ENCODE results near the gene TRAFD1.

Gene TRAFD1

GRCh38 chr12:112161711-112162110, 36.4 kb downstream of the TRAFD1 start:
- no peak for DNase-seq

DNA sequence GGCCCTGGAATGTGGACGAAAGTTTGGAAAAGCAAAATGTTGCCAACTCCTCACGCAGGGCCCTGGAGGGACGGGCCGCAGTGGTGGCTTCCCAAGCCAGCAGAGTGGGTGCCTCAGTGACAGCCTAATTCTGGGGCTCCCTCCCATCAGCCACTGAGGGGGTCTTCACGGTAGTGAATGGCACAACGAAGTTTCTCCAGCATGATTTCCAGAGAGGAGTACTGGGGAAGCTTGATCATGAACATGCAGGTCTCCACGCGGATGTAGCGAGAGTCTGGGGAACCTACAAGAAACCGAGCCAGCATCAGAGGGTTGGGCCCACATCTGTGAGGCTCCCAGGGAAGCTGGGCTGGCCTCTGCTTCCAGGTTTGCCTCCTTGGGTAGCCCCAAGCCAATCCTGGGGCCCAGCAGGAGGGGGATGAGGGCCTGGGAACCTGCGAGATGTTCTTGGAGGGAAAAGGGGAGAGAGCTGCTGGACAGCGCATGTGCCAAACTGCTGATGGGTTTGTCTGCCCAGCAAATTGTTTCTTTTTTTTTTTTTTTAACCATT, 37.0 kb downstream of the TRAFD1 start:
- no peak for DNase-seq

DNA sequence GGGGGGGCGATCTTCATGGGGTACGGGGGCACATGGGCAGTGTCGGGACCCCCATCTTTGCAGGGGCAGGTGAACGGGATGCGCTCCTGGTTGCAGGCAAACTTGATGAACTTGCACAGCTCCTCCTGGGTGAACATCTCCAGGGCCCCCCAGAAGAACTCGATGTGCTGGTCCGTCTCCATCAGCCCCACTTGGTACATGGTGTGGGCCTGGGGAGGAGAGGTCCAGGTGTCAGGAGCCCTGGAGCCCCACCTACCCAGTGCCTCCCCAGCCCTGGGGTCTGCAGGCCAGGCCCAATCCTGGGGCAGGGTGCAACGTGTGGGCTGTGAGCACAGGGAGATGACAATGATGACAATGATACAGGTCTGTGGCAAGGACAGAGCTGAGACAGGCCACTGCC, 37.7 kb downstream of the TRAFD1 start:
- no peak for DNase-seq

GRCh38 chr12:112163471-112163991, 38.2 kb downstream of the TRAFD1 start:
- DNase-seq: no peak

DNA sequence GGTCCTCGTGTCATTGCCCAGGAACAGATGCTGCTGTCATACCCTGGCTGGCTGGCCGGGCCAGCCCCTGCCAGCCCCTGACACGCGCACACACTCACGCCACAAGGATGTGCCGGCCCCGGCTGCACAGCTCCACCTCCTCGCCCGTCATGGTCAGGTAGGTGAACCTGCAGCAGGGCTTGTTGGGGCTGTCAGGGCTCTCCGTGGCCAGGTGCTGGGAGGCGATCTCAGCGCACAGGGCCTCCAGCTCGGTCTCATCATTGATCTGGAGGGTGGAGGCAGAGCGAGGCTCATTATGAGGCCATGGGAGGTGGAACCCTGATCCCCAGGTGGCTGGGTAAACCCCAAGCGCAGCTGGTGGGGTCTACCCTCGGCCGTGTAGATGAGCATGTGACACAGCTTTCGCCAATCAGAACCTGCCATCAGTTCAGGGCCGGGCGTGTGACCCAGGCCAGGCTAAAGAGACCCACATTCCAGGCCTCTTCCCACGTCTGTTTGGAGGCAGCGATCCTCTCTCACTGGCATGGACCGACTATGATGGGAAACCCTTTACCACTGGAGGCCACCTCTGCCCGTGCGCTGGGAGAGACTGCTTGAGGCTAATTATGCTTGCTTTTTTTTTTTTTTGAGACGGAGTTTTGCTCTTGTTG, 38.8 kb downstream of the TRAFD1 start:
- no peak for DNase-seq

- DNase-seq: no peak
Measured at GRCh38 chr12:112165624-112166023, 40.3 kb downstream of the TRAFD1 start.

DNA sequence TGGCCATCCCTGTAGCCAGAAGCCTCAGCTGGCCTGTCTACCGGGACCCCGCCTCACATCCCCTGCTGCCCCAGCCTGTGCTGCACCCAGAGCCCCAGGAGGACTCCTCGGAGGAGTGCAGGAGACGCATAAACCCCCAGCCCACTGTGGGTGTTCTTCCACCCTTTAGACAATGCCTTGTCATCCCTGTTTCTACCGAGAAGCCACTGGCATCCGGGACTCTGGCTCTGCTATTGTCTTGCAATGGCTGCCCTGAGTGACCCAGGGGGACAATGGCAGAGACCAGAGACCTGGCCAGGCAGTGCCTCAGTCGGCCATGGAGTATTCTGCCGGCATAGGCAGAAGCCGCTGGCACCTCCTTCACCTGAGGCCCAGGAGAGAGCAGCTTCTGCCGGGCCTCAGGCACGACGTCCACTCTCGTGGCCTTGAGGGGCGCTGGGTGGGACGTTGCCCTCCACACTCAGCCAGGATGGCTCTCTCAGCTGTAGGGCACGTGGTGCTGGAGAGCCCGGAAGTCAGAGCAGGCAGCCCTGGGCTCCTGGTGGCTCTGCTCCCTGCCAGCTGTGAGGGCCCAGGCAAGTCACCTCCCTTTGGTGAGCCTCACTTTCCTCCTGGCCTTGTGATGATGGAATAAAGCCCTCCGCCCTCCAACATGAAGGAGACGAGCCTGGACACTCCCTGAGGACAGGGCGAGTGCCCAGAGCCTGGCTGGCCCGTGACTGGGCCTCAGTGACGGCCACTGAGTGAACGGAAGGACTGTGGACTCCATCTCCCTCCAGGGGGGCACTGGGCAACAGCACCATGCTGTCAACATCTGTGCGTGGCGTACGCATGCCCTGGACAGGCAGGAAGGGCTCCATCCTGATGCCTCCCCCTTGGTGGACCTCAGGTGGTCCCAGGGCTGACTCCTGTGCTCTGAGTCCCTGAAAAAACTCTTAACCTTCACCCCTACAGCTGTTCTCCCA, 41.0 kb downstream of the TRAFD1 start:
- no peak for DNase-seq

GRCh38 chr12:112167031-112167461, 41.7 kb downstream of the TRAFD1 start:
- no peak for DNase-seq

DNA sequence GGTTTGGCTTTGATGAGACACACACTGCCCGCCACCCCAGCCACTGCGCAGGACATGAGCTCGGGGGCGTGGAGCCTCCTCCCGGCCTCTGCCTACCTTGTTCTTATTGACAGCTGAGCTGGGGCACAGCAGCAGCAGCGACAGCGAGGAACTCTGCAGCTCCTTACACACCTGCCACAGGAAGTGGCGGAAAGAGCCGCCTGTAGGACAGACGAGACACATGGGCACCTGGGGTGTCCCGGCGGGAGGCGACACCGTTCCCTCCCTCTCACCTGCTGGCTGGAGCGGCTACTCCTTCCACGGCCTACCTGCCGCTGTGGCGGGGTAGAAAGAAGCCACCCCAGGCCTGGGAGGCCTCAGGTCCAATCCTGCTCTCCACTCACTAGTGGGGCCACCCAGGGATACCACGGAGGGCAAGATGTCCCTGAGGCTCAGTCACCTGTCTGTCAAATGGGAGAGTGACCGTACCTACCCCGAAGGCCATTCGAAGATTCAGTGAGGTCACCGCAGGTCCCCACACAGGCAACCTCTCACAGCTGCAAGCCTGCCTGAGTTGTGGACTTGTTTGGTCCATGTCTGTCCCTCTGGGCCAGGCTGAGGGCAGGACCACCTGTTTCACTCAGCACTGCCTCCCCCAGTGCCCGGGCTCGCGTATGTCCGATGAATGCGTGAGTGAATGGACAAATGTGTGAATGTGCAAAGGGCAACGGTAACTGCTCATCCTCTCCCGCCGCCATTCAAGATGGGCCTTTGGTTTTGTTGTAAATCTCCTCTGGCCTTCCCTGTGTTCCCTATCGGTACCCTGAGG, 42.6 kb downstream of the TRAFD1 start:
- DNase-seq: no peak

DNA sequence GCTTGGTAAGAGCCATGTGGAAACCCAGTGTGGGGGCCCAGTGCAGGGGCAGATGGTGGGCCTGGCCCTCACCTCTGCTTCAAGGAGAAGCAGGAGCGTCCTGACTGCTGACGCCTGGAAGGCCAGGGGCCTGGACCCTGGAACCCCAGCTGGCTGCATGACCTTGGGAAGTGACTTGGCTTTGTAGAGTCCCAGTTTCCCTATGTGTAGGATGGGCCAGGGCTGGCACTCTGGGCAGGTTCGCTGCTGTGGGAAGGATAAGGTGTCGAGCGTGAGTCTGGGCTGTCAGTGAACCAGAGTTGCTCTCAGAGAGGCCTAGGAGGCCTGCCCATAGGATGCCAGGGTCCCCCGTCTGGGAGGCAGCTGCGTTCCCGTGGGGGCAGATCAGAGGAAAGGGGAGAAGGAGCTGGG, 43.2 kb downstream of the TRAFD1 start:
- no peak for DNase-seq

GRCh38 chr12:112169161-112169872, 44.0 kb downstream of the TRAFD1 start:
- DNase-seq: no peak

DNA sequence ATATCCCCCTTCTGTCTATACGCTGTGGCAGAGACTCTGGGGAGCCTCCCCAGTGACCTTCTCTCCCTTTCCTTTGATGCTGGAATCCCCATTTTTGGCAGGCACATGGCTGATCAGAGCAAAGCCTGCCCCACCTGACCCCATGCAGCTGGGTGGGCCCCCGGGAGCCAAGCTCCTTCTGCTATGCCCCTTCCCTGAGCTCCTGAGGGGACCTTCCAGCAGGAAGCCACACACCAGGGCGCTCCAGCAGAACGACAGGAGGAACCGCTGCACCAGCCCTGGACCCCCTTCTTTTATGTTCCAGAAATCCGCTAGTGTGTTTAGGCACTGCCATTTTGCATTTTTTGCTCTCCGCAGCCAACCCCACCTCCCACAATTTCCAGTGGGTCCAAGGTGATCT, 44.6 kb downstream of the TRAFD1 start:
- DNase-seq: no peak

DNA sequence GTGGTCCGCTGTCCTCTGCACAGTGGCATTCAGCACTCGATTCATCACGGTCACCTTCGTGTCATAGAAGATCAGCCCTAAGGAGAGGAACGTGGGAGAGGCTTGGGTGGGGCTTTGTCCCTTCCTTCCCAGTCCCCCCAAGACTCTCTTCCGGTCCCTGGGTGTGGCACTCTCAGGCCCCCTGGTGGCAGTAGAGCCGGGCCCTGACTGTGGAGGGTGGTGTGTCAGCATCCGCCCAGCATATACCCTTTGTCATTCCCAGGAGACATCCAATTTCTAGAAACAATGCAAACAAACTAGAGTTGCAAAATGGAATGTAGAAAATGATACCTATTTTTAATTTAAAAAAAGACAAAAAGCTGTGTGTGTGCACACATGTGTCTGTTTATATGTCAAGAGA, 45.0 kb downstream of the TRAFD1 start:
- no peak for DNase-seq

DNA sequence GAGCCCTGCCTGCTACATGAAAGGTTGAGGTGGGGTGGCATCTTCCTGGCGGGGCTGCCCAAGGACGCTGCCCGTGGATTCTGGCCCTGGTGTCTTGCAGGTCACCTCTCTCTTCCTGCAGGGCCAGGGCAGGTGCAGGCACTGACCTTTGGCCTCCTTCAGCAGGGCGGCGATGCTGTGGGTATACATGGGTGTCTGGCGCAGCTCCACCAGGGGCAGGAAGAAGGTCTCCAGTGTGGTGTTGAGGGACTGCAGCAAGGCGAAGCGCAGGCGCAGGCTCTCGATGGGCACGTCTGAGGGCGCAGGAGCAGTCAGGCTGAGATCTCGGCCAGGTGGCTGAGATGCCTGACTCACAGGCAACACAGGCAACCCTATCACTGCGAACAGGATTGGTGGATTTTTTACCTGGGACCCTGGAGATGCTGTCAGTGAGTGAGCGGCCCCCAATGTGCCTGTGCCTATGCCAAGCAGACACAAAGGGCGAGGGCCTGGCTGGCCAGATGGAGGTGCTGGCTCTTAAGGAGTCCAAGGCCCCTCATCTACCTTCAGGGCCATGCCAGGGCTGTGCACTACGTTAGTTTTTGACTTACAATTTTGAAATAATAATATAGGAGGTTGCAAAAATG, 45.7 kb downstream of the TRAFD1 start:
- no peak for DNase-seq

DNA sequence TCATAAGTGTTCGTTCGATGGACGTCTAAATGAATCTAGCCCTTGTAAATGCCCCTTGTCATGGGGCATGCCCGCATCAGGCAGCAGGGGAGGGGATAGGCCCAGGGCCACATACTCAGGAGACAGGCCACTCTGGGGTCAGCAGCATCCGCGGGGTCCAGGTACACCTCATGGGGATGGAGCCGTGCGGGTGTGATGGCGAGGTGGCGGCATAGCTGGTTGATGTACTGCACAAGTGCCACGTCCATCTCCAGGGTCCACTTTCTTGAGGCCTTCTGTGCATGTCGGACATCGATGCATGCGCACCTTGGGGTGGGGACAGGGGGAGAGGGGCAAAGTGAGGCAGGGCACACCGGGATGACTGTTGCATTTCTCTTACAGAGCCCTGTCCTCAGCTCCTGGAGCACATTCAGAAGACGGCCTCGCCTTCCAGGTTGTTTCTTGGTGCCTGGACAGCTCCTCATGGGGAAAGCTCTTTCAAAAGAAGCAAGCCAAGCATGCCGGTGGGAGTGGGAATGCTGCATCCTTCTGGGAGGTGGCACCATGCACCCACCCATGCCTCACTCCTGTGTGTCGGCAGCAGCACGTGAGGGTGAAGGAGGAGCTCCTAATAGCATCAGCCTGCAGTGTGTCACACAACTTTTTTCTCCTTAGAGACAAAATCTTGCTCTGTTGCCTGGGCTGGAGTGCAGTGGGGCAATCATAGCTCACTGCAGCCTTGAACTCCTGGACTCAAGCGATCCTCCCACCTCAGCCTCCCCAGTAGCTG, 47.4 kb downstream of the TRAFD1 start:
- no peak for DNase-seq

GRCh38 chr12:112175361-112176155, 50.2 kb downstream of the TRAFD1 start:
- DNase-seq: no peak

- no peak for DNase-seq
Measured at GRCh38 chr12:112176321-112177010, 51.1 kb downstream of the TRAFD1 start.

- DNase-seq: no peak
Measured at GRCh38 chr12:112178796-112179195, 53.4 kb downstream of the TRAFD1 start.

GRCh38 chr12:112179341-112179740, 54.0 kb downstream of the TRAFD1 start:
- no peak for DNase-seq
